Activated CD4-positive, alpha-beta T cell treated with anti-CD3 and anti-CD28 coated beads, Interleukin-10, Interleukin-2, amounts not matched to agents 100 ng/mL and 50 ng/mL, durations not matched to agents 16 hours and 8 hours (primary cell): ENCODE data around the gene PCYOX1L.
"Not testable (repeated sequence)": the region's sequence is repeated elsewhere in the genome, so short reads cannot be mapped to it uniquely, and the experiment has no call there.

Experiments used
- DNase-seq: peaks from one replicate; pipeline ENCODE4 v3.0.0-alpha.2; 2020

The PCYOX1L gene

GRCh38 chr5:149389552-149390495 is 32.0 kb downstream of the PCYOX1L start:
- no peak for DNase-seq

- not testable (repeated sequence) for DNase-seq
These were observed 33.2 kb downstream of the PCYOX1L start for GRCh38 chr5:149391076-149391475.

GRCh38 chr5:149391524-149391923 is 33.7 kb downstream of the PCYOX1L start:
- no peak for DNase-seq

- DNase-seq, result peak; percentile 22
These were observed 34.9 kb downstream of the PCYOX1L start for GRCh38 chr5:149392718-149393117.

- not testable (repeated sequence) for DNase-seq
These were observed 37.1 kb downstream of the PCYOX1L start for GRCh38 chr5:149394996-149395395.

- DNase-seq, result no peak
These were observed 39.7 kb downstream of the PCYOX1L start for GRCh38 chr5:149397530-149397929.

GRCh38 chr5:149398747-149399266 is 41.0 kb downstream of the PCYOX1L start:
- DNase-seq, result not testable (repeated sequence)

- DNase-seq, result no peak
These were observed 41.9 kb downstream of the PCYOX1L start for GRCh38 chr5:149399775-149400174.

- no peak for DNase-seq
These were observed 42.5 kb downstream of the PCYOX1L start for GRCh38 chr5:149400304-149400703.

GRCh38 chr5:149401051-149401450 is 43.2 kb downstream of the PCYOX1L start:
- no peak for DNase-seq

GRCh38 chr5:149402291-149402690 is 44.4 kb downstream of the PCYOX1L start:
- no peak for DNase-seq

- no peak for DNase-seq
These were observed 46.3 kb downstream of the PCYOX1L start for GRCh38 chr5:149403923-149404745.

GRCh38 chr5:149404746-149405549 is 47.1 kb downstream of the PCYOX1L start:
- DNase-seq, result no peak

GRCh38 chr5:149405550-149406202 is 47.8 kb downstream of the PCYOX1L start:
- DNase-seq, result no peak

- no peak for DNase-seq
These were observed 48.5 kb downstream of the PCYOX1L start for GRCh38 chr5:149406203-149406978.

- DNase-seq, result no peak
These were observed 49.1 kb downstream of the PCYOX1L start for GRCh38 chr5:149406979-149407306.

GRCh38 chr5:149407323-149408251 is 49.7 kb downstream of the PCYOX1L start:
- no peak for DNase-seq

- no peak for DNase-seq
These were observed 50.6 kb downstream of the PCYOX1L start for GRCh38 chr5:149408252-149409099.

GRCh38 chr5:149409268-149409948 is 51.6 kb downstream of the PCYOX1L start:
- DNase-seq, result no peak
